NCI-H82 treated with DMSO at 0.1 percent for 48 hours (cell line): ENCODE results near the gene PER3.

ENCODE experiments used
- DNase-seq: peaks from one replicate; lab custom pipeline; 2025; ENCODE audit not compliant: unreplicated experiment; lab: John Stamatoyannopoulos, UW

The PER3 gene

DNA sequence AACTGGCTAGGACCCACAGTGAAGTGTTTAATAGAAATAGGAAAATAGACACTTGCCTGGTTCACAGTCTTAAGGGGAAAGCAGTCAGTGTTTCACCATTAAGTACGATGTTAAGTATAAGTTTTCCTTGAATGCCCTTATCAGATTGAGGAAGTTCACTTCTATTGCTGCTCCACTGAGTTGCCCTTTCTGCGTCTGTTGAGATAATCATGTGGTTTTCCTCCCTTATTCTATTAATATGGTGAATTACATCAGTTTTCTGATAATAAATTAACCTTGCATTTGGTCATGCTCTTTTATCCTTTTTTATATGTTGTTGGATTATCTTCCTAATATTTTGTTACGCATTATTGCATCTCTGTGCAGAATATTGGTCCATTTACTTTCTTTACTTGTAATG is 47.4 kb downstream of the PER3 start:
- DNase-seq: no peak

DNA sequence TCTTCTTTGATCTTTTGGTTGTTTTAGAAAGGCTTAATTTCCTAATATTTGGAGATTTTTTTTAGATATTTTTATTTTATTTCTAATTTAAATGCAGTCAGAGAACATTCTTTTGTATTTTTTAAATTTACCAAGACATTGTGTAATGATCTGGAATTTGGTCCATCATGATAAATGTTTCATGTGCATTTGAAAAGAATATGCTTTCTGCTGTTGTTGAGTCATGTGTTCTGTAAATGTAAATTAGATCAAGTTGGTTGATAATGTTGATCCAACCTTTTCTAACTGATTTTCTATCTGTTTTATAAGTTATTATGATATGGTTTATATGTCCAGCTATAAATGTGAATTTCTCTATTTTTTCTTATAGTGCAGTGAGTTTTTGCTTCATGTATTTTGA is 48.9 kb downstream of the PER3 start:
- no peak for DNase-seq

DNA sequence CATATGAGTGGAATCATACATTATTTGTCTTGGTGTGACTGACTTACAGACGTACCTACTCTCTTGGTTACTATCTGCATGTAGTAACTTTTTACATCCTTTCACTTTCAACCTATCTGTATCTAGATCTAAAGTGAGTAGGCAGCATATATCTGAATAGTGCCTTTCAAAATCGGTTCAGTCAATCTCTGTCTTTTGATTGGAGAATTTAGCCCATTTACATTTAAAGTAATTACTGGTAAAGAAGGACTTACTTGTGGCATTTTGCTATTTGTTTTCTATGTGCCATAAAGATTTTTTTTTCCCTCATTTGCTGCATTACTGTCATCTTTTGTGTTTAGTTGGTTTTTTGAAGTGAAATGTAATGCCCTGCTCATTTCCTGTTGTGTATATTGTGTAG is 54.6 kb downstream of the PER3 start:
- no peak for DNase-seq

DNA sequence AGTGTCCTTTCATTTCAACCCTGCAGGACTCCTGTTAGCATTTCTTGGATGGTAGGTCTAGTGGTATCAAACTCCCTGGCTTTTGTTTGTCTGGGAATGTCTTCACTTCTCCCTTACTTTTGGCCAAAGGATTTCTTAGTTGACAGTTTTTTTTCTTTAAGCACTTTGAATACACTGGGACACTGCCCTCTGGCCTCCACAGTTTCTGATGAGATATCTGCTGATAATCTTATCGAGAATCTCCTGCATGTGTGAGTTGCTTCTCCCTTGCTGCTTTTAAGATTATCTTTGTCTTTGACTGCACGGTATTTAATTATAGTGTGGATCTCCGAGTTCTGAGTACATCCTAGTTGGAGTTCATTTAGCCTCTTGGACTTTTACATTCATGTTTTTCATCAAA is 55.4 kb downstream of the PER3 start:
- DNase-seq: no peak

DNA sequence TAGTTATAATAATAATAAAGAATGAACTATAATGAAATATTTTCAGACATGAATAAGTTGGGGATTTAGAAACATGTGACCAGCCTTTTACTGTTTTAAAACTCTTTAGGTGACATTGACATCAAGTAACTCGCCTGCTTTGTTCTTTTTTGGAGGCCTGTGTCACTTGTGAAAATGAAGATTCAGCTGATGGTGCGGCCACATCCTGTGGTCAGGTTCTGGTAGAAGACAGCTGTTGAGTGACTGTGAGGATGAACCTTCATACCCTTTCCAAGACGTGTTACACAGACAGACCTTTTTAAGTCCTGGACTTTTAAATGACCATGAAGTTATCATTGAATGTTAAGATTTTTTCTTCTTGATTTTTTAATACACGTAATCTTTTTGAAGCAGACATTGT is 58.4 kb downstream of the PER3 start:
- DNase-seq: no peak

DNA sequence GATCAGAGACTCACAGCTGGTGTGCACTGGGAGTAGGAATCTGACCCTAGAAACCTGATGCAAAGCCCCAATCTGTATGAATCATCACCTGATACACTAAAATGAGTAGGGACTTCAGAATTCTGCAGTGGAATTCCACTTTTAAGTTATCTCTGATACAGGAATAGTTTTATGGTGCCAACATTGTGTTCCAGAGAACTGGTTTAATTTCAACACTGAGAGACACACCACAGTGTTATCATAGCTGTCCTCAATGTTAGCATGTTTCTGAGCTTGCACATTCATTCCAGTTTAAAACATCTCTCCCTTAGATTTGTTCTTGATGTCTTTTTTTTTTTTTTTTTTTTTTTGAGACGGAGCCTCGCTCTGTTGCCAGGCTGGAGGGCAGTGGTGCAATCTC is 61.7 kb downstream of the PER3 start:
- no peak for DNase-seq

DNA sequence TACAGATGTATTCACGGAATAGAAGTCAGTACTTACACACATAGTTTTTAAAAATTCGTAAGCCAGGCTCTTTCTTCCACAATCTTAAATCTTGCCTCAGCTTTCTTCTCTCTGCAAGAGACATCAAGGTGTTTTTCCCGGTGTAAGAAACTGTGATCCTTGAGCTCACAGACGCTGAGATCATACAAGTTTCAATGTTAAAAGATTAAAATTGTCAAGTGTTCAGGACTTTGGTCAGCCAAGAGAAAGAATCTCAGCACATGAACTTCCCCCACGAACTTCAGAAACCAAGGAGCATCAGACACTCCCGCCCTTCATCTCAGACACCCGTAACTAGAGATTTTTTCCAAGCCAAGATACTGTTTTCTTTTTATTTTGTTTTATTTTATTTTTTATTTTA is 62.6 kb downstream of the PER3 start:
- no peak for DNase-seq

DNA sequence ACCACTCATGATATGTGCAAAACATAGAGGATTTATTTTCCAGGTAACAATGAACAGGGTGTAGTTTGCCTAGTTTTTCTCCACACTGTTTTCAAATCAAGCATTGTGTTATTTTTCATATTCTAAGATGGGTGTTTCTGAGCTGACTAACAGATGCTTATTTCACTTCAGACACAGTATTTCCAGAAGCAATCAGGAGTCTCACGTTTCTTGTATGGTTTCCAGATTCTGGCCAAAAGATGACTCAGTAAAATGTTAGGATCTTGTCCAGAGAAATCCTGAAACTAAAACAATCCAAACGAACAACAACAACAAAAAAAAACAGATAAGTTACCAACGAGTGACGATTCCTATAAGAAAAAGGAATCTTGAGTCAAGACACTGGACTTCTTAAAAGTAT is 63.5 kb downstream of the PER3 start:
- DNase-seq: no peak

DNA sequence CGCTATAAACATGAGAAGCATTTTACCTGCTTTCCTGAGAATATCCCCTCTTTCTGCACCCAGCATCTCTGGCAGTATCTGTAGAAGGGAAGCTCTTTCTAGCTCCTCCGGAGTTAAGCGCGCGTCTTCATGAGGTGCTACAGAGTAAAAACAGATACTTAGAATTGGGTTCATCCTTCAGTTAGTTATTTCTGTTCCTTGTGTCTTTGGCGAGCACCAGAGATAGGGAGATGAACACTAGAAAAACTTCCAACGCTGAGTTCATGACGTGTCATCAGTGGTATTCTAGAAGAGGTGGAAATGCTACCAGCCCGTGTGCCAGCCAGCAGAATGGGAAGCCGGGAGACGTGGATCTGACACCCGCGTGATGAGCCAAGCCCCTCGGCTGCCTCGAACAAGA is 66.7 kb downstream of the PER3 start:
- no peak for DNase-seq

DNA sequence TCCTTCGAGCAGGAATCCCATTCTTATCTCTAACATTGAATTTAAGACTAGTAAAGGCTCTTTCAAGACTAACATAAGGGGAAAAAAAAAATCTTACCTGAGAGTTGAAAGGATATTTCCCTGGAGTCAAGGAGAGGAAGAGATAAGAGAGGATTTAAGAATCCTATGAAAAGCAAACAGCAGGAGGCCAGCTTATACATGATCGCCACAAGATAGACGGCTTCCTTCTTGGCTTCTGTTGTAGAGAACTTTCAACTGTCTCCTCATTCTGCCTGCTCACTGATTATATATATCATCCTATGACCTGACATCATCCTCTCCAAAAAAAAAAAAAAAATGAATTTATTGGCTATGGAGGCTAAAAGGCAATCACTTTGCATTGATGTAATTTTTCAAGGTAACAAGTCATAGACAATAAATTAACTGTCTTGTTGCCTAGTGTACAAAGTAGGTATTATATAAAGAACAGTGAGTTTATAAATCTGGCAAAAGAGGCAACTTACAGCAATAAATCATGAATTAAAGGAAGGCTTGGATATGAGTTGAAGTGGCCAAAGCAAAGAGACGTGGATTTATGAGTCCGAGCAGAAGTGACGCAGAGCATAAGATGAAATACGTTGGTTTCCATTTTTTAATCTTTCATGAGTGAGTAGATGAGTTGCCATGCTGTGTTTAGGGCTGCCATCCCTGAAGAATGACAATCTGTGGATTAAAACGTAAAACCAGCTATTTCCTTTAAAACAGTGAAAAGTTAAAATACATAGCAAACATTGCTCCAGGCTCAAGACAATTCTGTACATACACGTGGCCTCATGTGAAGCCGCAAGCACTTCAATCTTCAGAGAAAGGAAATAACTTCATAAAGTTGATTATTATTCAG is 69.0 kb downstream of the PER3 start, which contains the start of gene UTS2:
TSS of gene UTS2 (minus strand) at position 262 of the 880 bp plus-strand sequence. CDS start at position 200, 62 bp downstream.
- DNase-seq: peak; percentile 28

DNA sequence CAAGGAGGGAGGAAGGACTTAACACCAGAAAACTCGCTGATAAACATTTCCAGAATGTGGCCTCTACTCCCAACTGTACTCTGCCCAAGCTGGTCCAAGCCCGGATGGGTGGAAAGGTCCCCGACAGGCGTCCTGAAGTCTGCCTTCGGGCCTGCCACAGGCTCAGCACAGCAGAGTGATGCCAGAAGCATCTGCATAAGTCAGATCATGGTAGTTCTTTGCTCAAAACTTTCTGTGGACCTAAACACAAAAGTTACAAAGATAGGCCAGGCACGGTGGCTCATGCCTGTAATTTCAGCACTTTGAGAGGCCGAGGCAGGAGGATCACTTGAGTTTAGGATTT is 69.6 kb downstream of the PER3 start:
- no peak for DNase-seq

DNA sequence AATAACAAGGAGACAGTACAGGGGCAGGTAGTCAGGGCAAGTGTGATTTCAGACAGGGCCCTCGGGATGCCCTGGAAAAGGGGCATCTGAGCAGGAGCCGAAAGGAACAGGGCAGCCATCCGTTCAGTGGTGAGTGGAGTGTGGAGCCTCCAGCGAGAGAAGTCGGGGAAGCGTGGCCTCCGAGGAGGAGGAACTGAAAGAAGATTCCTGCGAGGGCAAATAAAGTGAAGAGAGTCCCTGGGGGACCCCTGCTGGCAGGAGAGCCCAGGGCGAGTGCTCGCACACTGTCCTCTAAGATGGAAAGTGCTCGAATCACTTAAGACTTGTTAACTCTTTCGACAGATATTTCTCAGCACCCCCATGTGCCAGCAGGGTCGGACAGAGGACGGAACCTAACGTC is 72.3 kb downstream of the PER3 start:
- no peak for DNase-seq

DNA sequence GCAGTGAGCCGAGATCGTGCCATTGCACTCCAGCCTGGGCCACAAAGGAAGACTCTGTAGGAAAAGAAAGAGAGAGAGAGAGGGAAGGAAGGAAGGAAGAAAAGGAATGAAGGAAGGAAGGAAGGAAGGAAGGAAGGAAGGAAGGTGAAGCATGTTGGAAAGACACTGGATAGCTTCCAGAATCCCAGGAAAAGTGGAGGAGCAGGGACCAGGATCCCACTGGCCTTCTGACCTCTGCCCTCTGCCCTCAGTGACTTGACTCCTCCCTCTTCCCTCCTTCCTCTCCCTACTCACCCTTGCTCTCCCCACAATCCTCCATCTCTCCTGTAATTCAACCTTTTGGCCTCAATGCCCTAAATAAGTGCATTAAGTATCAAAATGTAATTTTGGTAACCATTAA is 72.9 kb downstream of the PER3 start:
- DNase-seq: no peak

DNA sequence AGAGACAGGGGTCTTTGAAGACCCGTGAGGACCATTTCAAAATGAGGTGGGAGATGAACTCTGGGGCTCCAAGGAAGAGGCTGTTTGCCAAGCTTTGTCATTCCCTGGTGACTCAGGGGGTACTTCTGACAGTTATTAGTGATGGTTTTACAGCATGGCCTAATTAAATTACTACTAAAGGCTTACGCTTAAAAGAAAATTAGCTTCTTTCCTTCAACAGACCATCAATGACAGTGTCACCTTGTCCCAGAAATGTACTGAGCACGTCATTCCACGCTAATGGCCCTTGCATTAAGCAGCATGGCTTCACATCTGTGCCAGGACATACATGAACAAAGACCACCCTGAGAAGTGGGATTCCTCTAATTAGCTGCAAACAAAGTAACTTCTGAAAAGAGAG is 73.9 kb downstream of the PER3 start:
- no peak for DNase-seq

DNA sequence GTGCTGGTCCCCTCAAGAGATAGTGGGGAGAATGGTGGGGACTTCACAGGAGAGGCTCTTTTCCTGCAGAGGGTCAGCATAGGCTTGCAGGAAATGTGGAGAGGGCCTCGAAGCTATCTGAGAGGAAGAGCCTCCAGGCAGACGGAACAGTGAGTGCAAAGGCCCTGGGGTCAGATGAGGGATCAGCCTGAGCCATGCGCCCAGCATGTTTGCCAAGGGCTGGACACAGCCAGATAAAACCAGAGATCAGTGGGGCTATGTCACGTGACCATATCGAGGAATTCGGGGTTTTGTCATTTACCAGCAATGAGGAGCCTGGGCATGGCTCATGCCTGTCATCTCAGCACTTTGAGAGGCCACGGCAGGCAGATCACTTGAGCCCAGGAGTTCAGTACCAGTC is 75.3 kb downstream of the PER3 start:
- DNase-seq: no peak

DNA sequence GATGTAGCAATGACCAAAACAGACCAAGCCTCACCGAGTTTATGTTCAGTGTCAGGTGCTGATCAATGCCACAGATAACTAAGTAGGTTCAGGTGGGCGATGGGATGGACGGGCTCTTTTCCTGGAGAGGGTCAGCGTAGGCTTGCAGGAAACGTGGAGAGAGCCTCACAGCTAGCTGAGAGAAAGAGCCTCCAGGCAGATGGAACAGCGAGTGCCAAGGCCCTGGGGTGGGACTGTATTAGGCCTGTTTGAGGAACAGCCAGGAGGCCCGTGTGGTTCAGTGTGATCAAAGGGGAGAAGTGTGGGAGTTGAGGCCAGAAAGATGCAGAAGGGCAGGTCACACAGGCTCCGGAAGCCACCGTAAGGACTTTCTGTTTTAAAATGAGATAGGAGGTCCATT is 76.0 kb downstream of the PER3 start:
- no peak for DNase-seq

DNA sequence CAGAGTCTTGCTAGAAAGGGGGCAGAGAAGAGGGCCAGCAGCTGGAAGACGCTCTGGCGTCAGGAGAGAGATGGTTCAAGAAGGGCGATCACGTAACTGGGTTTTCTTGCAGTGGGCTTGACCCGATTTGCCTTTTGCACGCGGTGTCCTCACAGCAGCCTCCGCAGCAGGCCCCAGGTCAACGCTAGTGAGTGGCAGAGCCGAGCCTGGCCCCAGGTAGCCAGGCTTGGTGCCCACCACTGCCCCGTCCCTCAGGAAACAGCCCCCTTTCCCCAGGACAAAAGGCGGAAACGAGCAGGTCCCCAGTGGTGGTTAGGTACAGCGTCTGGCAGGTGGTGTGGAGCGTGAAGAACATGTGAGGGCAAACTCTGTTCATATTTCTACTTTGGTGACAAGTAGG is 77.4 kb downstream of the PER3 start:
- DNase-seq: no peak

DNA sequence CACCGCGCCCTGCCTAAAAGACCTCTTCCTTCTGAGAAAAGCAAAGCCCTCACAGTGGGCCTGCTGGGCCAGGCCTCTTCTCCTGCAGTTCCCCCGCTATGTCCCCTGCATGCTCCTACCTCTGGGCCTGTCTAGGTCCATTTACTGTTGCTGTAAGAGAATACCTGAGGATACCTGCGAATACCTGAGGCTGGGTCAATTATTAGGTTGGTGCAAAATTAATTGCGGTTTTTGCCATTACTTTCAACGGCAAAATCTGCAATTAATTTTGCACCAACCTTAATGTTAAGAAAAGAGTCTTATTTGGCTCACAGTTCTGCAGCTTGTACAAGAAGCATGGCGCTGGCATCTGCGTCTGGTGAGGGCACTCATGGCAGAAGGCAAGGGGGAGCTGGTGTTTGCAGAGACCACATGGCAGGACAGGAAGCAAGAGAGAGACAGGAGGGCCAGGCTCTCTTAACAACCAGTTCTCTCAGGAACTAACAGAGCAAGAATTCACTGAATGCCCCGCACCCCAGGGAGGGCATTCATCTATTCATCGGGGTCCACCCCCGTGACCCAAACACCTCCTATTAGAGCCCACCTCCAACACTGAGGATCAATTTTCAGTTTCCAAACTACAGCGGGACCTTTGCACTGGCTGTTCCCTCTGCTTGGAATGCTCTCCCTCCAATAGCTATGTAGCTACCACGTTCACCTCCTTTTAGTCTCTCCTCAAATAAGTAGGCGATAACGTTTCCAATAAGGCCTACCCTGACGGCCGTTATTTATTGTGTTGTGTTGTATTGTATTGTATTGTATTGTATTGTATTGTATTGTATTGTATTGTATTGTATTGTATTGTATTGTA is 78.3 kb downstream of the PER3 start:
- DNase-seq: no peak

DNA sequence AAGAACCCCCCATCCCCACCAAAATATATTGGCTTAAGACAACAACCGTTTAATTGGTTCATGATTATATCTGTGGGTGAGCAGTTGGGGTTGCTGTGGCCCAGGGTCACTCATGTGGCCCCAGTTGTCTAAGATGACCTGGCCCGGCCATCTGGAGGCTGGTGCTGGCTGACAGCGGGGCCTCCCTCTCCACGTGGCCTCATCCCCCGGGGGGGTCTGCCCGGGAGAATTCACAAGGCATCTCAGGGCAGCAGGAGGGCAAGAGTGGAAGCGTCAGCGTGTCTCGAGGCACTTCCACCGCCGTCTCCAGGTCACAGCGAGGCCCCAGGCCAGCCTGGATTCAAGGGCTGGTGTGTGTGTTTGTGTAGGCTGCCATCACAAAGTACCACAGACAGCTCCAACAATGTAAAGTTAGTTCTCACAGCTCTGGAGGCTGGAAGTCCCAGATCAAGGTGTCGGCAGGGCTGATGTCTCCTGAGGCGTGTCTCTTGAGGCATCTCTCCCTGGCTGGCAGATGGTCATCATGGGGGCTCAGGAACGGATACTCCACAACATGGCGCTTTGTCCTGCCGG is 79.8 kb downstream of the PER3 start:
- no peak for DNase-seq

DNA sequence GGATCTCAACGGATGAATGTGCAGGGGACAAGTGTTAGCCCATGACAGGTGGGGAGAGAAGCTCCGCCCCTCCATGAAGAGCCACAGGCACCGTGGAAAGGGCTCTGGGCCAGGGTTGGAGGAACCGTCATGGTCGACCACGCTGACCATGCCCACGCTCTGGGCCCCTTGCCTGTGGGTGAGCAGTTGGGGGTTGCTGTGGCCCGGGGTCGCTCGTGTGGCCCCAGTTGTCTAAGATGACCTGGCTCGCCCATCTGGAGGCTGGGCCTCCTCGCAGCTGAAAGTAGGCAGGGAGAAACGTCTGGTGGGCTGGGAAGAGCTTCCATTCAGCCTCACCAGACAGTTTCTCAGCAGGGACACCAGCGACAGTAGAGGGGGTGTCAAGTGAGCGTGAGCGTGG is 81.9 kb downstream of the PER3 start:
- no peak for DNase-seq

DNA sequence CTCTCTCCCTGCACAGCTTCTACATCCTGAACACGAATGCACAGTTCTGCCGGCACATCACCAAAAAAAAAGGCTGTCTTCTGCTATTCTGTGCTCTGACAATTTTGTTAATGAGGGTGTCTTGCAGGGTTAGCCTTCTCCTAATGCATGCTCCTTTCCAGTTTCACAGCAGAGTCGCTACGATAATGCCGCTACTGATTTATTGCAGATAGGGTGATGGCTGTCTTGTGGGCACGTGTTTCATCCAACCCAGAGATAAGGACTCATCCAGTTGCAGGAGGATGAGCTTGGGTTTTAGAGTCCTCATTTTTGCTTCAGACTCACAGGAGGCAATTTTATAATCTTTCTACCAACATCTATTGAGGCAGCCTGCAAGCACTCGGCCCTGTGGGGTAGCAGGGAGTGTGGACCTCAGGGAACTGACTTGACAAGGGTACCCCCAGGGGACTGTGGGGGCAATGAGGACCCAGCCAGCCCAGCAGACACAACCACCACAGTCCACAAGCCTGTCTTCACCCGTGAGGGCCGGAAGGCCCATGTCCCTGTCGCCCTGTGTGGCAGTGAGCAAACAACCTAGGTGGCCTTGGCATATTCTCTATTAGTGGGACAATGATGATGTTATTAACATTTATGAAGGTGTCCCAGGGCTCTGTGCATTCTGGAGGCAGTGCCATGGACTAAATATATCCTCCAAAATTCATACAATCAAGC is 84.1 kb downstream of the PER3 start:
- DNase-seq: no peak
